GM19193 (cell line): ENCODE results near the gene RGS9.

Source experiments
- POLR2A ChIP-seq: IDR thresholded peaks from 4 replicates; pipeline ENCODE4 v1.6.1; 2011; ENCODE audit not compliant: insufficient read depth, insufficient read length; ENCODE audit errors: extremely low read depth

RGS9 gene

GRCh38 chr17:65184235-65184959 is 47.2 kb downstream of the RGS9 start:
- no peak for TF ChIP-seq POLR2A

DNA sequence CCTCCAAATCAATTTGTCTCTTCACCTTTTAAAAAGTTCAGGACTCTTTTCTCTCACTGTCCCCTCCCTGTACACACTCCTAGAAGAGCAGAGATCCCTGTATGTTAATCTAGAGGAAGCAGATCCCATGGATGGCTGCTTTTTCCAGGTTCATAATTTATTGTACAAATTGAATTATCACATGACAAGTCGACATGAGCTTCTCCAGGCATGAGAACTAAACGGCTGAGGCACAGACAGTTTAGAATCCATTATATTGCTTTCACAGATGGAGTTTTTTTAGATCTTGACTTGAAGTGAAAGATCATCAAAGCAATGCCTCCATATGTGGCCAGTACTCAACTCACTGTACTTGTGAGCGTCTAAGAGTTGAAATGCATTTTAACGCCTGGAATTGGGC is 47.9 kb downstream of the RGS9 start:
- no peak for TF ChIP-seq POLR2A

DNA sequence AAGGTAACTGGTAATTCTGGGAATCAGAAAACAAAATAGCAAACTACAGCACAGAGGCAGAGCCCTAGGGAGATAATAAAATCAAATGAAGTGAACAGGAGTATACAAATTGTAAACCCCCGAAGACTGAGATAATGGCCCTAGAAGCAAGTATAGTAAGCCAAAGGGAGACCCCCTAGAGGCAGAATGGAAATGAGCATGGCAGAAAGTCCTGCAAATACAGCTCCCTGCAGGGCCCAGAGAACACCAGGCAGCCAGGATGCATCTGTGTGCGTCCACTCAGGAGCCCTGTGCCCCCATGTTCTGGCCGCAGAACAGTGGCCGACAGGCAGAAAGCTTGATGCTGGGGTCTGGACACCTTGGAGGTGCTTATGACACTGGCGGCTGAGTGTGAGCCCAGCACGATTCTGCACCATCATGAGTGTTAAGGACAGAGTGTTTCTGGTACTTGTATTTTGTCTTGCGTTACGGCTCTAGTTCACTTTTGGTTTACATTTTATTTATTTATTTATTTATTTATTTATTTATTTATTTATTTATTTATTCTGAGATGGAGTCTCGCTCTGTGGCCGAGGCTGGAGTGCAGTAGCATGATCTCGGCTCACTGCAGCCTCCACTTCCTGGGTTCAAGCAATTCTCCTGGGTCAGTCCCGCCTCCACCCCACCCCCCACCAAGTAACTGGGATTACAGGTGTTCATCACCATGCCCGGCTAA is 48.7 kb downstream of the RGS9 start:
- no peak for TF ChIP-seq POLR2A

DNA sequence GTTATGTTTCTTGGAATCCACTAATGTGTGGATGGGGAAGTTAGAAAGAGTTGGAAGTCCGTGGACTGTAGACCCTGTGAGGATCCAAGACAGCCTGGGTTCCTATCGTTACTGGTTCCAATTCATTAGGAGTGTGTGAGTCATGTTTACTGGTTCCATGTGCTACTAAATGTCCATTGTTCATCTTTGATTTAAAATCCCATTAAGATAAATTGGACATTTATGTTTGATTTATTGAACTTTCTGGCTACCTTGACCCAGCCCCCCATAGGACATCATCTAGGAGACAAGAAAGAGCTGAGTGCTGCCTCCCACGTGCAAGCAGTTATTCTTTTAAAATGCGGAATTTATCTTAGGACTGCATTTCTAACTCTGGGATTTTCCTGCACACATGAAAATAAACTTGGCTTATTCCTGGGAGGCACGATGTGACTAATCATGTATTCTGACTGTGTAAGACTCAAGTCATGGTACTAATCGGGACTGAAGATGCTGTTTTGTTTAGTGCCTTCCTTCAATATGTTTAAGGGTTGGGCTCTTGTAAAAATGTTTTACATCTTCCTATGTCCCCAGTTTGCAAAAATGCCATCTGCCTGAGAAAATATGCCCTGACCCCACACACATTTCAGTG is 53.4 kb downstream of the RGS9 start:
- no peak for TF ChIP-seq POLR2A

DNA sequence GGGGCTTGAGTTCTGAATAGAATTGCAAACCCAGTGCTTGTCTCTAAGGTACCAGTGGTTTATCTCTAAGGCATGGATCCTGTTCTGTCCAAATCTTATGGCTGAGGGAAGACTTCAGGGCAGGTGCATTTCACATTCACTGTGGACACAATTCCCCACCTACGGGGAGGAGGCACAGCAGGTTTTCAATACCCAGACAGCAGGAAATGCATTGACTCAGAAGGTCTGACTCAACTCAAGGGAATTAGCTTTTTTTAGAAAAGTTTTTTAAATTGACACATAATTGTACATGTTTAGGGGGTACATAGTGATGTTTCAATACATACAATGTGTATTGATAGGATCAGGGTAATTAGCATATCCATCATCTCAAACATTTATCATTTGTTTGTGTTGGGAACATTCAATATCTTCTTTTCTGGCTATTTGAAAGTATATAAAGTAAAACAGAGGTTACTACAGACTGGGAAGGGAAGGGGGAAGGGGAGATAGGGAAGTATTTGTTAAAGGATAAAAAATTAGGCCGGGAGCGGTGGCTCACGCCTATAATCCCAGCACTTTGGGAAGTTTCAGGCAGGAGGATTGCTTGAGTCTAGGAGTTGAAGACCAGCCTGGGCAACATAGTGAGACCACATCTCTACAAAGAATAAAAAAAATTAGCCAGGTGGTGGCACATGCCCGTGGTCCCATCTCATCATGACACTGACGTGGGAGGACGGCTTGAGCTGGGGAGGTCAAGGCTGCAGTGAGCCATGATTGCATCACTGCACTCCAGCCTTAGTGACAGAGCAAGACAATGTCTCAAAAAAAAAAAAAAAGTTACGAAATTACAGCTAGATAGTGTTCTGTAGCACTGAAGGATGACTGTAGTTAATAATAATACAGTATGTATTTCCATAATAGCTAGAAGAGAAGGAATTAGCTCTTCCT is 54.9 kb downstream of the RGS9 start:
- no peak for TF ChIP-seq POLR2A

DNA sequence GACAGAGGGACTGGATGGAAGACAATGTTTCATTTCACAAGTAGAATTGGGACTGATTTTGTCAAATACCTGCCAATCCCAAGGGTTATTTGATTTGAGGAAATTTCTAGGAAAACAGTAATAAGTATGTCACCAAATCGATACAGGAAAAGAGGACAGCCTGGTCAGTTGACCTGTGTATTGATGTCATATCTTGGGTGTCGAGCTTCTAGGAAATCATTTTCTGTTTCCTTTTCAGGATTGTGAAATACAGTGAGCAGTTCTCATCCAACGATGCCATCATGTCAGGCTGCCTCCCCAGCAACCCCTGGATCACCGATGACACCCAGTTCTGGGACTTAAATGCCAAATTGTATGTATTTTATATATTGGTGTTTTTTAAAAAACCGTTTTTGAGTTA is 56.1 kb downstream of the RGS9 start:
- TF ChIP-seq POLR2A = no peak

DNA sequence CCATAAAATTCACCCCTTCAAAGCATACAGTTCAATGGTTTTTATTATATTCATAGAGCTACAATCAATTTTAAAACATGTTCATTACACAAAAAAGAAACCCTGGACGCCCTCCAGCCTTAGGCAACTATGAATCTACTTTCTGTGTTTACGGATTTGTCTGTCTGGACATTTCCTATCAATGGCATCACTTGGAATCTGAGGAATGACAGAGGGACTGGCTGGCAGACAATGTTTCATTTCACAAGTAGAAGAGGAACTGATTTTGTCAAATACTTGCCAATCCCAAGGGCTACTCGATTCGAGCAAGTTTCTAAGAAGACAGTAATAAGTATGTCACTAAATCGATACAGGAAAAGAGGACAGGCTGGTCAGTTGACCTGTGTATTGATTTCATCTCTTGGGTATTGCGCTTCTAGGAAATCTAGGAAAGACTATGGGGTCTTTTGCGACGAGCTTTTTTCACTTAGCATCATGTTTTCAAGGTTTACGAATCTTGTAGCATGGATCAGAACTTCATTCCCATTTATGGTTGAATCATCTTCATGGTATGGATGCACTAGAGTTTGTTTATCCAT is 56.6 kb downstream of the RGS9 start:
- no peak for TF ChIP-seq POLR2A

DNA sequence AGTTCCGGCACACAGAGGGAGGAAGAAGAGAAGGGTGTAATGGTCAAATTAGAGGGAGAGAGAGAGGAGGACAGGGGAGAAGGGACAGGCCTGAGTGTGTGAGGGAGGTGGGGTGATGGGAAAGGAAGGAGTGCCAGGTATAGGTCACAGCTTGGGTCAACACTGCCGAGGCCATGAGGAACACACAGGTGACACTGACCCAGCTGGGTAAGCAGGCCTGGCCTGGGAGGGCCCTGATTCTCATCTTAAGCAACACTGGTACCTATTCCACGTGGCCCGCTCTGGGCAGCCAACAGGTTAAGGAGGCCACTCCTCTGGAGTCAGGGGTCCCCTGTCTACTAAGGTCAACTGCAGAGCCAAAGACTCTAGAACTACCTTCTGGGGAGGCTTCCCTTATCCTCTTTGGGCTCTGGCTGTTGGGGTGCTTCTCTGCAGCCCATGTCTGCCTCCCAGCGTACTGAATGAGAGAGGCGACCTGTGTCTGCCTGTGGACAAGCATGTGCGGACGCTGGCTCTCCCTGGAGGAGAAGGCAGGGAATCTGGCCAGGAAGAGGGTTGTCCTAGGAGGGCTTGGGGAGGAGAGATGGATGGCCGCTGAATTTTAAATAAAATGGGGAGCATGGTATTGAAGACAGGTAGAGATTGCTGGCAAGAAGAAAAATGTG is 57.6 kb downstream of the RGS9 start:
- no peak for TF ChIP-seq POLR2A

- no peak for TF ChIP-seq POLR2A
These were observed 58.5 kb downstream of the RGS9 start for GRCh38 chr17:65195716-65196115.

DNA sequence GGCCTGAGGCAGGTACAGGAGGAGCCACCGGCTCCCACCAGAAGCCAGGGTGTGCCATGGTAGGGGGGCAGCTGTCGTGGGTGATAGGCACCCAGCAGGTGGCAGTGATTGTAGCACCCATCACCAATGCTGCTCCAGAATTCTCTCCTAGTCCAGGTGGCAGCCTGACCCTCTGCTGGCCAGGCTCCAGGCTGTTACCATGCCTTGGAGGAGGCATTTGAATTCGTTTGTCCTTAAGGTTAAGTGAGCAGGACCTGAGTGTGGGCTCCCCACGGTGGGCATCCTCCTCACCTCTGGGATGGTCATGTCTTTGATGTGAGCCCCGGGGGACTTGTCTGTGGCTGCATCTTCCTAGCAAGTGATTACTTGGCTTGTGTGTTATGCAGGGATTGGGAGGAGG is 59.4 kb downstream of the RGS9 start:
- no peak for TF ChIP-seq POLR2A

GRCh38 chr17:65197201-65197600 is 60.0 kb downstream of the RGS9 start:
- no peak for TF ChIP-seq POLR2A

DNA sequence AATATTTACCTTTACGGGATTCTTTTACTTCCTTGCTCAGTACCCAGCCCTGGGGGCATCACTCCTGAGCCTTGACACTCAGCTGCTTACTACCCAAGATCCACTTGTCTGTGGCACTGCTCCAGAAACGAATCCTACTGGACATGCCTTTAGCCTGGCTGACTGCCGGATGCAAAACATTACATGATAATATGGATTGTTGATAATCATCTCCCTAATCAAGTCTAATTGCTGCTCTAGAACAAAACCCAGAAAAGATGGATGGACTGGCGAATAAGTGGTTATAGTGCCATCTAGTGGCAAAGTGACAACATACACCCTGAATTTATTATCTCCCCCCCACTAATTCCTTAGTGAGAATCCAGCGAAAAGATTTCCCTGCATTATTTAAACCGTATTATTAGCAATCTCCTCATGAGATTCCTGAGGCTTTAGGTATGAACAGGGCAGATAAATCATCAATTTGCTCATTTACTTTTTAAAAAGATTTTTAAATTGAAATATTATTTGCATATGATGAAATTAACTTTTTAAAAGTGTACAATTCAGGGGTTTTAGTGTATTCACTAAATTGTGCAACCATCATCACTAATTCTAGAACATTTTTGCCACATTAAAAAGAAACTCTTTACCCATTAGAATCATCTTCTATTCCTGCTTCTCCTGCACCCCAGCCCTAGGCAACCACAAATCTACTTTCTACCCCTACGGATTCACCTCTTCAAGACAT is 61.6 kb downstream of the RGS9 start:
- TF ChIP-seq POLR2A = no peak

DNA sequence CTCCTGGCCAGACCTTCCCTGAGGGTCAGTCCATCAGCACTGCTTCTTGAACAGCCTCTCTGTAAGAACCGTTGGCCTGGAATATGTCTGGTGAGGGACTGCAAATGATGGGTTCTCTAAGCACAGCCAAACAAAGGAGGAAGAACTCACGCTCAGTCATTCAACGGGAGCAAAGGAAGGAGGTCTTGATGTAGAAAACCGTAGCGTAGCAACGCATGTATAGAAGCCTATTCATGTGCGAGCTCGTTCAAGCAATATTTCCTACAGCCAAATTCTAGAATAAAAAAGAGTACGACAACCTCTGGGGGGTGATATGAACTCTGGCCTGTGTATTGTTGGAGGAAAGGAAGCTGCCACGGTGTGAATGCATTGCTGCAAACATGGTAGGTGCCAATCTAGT is 64.2 kb downstream of the RGS9 start:
- TF ChIP-seq POLR2A = no peak
